ENCODE measurements around the gene RRP7A.
"Not testable (repeated sequence)": the region's sequence is repeated elsewhere in the genome, so short reads cannot be mapped to it uniquely, and the experiment has no call there.

Gene RRP7A

DNA sequence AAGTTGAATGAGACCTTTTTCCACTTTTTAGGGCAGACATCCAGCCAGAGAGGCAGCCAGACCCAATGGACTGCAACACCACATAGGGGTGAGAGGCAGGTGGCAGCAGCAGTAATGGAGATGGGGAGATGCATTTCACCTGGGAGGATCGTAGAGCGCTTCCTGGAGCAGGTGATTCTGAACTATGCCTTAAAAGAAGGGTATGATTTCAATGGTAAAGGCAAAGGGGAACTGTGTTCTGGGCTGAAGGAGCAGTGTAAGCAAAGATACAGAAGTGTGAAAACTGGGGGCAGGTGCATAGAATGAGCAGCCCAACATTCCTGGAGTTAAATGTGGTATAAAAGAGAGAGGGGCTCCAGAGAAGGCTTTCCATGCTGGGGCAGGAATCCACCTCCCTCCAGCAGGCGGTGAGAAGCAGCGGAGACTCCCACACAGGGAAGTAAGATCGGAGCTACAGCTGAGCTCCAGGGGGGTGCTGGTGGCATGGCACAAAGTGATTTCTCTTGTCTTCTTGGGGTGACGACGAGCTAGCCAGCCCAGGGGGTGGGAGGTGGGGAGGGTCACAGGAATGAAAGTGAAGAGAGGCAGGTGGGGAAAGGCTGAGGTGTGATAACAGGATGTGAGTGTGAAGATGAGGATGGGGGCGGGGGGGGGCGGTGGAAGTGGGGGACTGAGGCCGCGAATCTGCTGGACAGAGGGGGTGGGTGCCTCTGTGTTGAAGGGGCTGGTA lies 29.9 kb upstream of the RRP7A start:
- TF ChIP-seq CTCF (IDR thresholded peaks at IDR 0.05), result no peak
- no peak for DNase-seq
- Histone ChIP-seq H3K27me3 (peaks cover 0 to 11% of the 10 kb centered on the region in 2 donors), H3K4me1 (peaks cover 0 to 16% (median 11%) of the 10 kb centered on the region in 4 donors), H3K36me3 (no peaks in the 10 kb centered on the region), H3K27ac (no peak overlapping the region), H3K4me3 (no peak overlapping the region), H3K9me3 (no peaks in the 10 kb centered on the region)
- intact Hi-C loops (cut with DNase I; ENCODE audit: low total_unique reads), result no loop called here

- no peaks in the 10 kb centered on the region for H3K9me3 ChIP-seq
- H3K27ac ChIP-seq, result no peak overlapping the region
- peaks cover 0 to 11% of the 10 kb centered on the region in 2 donors for H3K27me3 ChIP-seq
- intact Hi-C loops (cut with DNase I; ENCODE audit: low total_unique reads), result no loop called here
- TF ChIP-seq CTCF (IDR thresholded peaks at IDR 0.05), result no peak
- H3K4me3 ChIP-seq, result no peak overlapping the region
- H3K4me1 ChIP-seq, result peaks cover 0 to 9% (median 4%) of the 10 kb centered on the region in 4 donors
- no peak for DNase-seq
- no peaks in the 10 kb centered on the region for H3K36me3 ChIP-seq
Observed at GRCh38 chr22:42548597-42549330, 29.2 kb upstream of the RRP7A start.

DNA sequence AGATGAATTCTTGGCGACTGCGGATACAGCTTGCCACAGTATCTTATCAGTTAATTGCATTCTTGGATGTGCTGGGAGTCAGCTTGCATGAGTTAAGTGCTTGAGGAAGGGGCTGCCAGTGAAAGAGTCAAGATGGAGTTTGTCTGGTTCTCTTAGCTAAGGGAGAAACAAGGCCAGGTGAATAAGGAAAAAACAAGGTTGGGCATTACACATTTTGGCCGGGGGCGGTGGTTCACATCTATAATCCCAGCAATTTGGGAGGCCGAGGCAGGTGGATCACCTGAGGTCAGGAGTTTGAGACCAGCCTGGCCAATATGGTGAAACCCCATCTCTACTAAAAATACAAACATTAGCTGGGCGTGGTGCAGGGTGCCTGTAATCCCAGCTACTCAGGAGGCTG lies 28.5 kb upstream of the RRP7A start:
- H3K4me3 ChIP-seq; intact Hi-C loops (cut with DNase I; ENCODE audit: low total_unique reads); H3K4me1 ChIP-seq; H3K9me3 ChIP-seq; DNase-seq; H3K36me3 ChIP-seq; H3K27ac ChIP-seq: not testable (repeated sequence)
- H3K27me3 ChIP-seq, result peaks cover 0 to 11% of the 10 kb centered on the region in 2 donors

- Histone ChIP-seq H3K9me3 (no peaks in the 10 kb centered on the region), H3K27ac (no peak overlapping the region), H3K4me3 (no peak overlapping the region), H3K27me3 (peaks cover 0 to 11% of the 10 kb centered on the region in 2 donors), H3K4me1 (no peaks in the 10 kb centered on the region), H3K36me3 (no peaks in the 10 kb centered on the region)
- no peak for DNase-seq
- no peak for TF ChIP-seq CTCF (IDR thresholded peaks at IDR 0.05)
- intact Hi-C loops (cut with DNase I; ENCODE audit: low total_unique reads), result no loop called here
Observed at GRCh38 chr22:42547562-42547961, 28.0 kb upstream of the RRP7A start.

DNA sequence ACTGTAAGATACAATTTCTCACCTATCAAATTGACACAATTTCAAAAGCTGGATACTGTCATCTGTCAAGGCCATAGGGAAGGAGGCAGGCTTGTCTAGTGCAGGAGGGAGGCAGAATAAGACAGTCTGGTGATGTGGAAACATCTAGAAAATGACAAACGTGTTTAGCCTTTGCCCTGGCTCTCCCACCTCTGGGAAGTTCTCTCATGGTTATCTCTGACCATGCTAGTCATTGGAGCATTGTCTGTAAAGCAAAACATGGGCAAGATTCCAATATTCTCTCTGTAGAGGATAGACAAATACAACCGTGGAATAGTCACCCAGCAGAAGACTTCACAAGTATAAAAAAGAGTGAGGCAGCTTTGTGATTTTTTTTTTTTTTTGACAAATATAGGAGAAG lies 25.1 kb upstream of the RRP7A start:
- DNase-seq, result no peak
- H3K4me3 ChIP-seq, result no peak overlapping the region
- no peaks in the 10 kb centered on the region for H3K4me1 ChIP-seq
- TF ChIP-seq CTCF (IDR thresholded peaks at IDR 0.05), result no peak
- no peak overlapping the region for H3K27ac ChIP-seq
- H3K27me3 ChIP-seq, result peaks cover 0 to 4% of the 10 kb centered on the region in 2 donors
- intact Hi-C loops (cut with DNase I; ENCODE audit: low total_unique reads), result no loop called here
- no peaks in the 10 kb centered on the region for H3K9me3 ChIP-seq
- no peaks in the 10 kb centered on the region for H3K36me3 ChIP-seq

DNA sequence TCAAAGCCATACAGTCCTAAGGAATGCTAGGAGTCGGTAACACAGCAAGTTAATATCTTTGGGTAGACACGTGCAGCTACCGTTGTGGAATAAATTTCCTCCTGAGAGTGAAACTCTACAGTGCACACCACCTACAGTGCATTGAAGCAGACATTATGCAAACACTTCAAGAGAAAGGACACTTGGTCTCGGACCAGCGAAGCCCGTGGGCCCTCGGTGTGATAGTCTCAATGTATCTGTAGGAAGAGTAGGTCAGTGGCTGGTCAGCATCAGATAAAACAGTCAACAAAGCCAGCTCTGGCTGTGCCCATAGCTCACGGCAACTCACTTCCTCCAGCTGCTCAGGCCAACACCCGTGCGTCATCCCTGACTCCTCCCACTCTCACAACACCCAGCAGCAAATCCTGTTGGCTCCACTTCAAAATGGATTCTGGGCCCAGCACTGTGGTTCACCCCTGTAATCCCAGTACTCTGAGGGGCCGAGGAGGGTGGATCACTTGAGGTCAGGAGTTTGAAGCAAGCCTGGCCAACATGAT lies 19.7 kb upstream of the RRP7A start:
- H3K4me1 ChIP-seq; H3K9me3 ChIP-seq; DNase-seq; intact Hi-C loops (cut with DNase I; ENCODE audit: low total_unique reads); H3K27ac ChIP-seq; H3K36me3 ChIP-seq; H3K27me3 ChIP-seq; H3K4me3 ChIP-seq: not testable (repeated sequence)

DNA sequence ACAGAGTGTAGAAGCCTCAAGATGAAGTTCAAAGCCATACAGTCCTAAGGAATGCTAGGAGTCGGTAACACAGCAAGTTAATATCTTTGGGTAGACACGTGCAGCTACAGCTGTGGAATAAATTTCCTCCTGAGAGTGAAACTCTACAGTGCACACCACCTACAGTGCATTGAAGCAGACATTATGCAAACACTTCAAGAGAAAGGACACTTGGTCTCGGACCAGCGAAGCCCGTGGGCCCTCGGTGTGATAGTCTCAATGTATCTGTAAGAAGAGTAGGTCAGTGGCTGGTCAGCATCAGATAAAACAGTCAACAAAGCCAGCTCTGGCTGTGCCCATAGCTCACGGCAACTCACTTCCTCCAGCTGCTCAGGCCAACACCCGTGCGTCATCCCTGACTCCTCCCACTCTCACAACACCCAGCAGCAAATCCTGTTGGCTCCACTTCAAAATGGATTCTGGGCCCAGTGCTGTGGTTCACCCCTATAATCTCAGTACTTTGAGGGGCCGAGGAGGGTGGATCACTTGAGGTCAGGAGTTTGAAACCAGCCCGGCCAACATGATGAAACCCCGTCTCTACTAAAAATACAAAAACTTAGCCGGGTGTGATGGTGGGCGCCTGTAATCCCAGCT lies 17.7 kb upstream of the RRP7A start:
- DNase-seq; intact Hi-C loops (cut with DNase I; ENCODE audit: low total_unique reads); H3K36me3 ChIP-seq; H3K4me3 ChIP-seq; H3K9me3 ChIP-seq; H3K4me1 ChIP-seq; H3K27ac ChIP-seq; H3K27me3 ChIP-seq: not testable (repeated sequence)

DNA sequence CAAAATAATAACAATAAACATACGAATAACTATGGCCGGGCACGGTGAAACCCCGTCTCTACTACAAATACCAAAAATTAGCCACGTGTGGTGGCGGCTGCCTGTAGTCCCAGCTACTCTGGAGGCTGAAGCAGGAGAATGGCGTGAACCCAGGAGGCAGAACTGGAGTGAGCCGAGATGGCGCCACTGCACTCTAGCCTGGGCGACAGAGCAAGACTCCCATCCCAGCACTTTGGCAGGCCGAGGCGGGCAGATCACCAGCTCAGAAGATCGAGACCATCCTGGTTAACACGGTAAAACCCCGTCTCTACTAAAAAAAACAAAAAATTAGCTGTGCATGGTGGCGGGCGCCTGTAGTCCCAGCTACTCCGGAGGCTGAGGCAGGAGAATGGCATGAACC lies 17.0 kb upstream of the RRP7A start:
- H3K9me3 ChIP-seq; H3K27me3 ChIP-seq; intact Hi-C loops (cut with DNase I; ENCODE audit: low total_unique reads); H3K4me1 ChIP-seq; H3K27ac ChIP-seq; H3K36me3 ChIP-seq; H3K4me3 ChIP-seq; DNase-seq: not testable (repeated sequence)

All from tibial artery (tissue), 4 donors.